Daoy (cell line): ENCODE results near the gene VPS52. TPM values are rescaled to one million over a fixed set of nuclear protein-coding genes. Genes with fewer than 3 reads are reported as not detected.
A peak's percentile ranks its signal among the peaks of the same experiment; 100 is the strongest.
"Not testable (repeated sequence)": the region's sequence is repeated elsewhere in the genome, so short reads cannot be mapped to it uniquely, and the experiment has no call there.

Experiments used
- DNase-seq: peaks from one replicate; pipeline ENCODE4 v3.0.0-alpha.2; 2015; ENCODE audit warnings: low read depth
- total RNA-seq: library from RNA; depleted of rRNA; stranded (reverse); fragments of >200 nt; shearing (Covaris generic); gene quantifications from 2 replicates; pipeline ENCODE4 v1.2.3, GENCODE V29; 2014

VPS52 gene
- total RNA-seq, 1 experiment from 2014 or later = 33.4 TPM

DNA sequence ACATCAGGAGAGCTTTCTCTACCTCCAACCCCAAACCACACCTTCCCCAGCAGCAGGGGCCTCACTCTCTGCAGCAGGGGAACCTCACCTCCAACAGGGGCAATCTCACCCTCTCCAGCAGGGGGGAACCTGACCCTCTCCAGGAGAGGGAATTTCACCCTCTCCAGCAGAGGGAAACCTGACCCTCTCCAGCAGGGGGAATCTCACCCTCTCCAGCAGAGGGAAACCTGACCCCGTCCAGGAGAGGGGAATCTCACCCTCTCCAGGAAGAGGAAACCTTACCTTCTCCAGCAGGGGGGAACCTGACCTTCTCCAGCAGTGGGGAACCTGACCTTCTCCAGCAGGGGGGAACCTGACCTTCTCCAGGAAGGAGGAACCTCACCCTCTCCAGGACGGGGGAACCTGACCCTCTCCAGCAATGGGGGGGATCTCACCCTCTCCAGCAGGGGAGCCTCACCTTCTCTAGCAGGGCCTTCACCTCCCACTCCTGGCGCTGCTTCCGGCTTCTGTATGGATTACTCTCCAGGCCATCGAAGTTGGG, 8.4 kb upstream of the VPS52 start:
- peak; percentile 76 for DNase-seq

DNA sequence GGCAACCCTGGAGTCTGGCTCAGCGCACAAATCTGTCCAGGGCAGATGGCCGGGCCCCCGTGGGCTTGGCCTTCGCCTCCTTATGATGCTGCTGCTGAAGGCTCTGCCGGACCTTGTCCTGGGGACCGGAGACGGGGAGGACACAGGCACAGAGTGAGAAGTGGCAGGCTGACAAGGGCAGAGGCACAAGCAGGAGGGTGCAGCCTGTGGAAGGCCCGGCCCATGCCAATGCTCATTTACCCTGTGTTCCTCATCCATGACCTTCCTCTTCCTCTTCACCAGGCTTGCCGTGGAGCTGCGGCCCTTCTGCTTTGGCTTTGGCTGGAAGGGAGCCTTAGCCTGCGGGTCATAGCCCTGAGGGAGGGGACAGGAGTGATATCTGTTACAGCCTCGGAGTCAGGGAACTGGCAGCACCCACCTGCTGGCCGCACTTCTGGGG, 7.6 kb upstream of the VPS52 start:
- DNase-seq = no peak

DNA sequence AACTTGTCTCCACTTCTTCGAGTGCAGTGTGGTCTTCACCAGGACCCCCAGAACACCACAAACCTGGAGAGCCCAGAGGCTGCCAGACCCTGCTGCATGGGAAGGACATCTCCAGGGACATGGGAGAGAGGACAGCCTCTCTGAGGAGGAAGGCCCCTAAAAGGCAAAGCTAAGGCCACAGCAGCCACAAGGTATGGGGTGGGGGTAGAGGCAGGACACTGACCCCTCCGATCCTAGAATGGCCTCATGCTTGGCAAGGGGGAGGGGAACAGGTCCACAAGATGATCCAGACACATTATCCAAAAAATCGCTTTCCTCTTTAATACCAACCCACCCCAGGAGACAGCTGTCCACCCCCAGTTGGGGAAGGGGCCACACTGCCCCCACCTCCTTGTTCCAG, 7.1 kb upstream of the VPS52 start:
- no peak for DNase-seq

DNA sequence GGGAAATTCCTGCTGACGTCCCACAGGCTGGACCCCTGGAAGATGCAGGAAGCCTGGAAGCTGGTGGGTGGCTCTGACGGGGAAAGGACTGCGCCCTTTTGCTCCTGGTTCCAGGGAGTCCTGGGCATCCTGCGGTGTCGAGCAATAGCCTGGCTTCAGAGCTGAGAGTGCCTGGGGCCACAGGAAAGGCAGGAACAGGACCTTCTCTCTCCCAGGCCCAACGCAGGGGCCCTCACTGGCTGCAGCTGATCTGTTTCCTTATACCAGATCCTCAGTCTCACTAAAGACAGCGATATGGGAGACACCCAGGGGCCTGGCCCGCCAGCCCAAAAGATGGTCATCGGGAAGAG, 6.7 kb upstream of the VPS52 start:
- no peak for DNase-seq

DNA sequence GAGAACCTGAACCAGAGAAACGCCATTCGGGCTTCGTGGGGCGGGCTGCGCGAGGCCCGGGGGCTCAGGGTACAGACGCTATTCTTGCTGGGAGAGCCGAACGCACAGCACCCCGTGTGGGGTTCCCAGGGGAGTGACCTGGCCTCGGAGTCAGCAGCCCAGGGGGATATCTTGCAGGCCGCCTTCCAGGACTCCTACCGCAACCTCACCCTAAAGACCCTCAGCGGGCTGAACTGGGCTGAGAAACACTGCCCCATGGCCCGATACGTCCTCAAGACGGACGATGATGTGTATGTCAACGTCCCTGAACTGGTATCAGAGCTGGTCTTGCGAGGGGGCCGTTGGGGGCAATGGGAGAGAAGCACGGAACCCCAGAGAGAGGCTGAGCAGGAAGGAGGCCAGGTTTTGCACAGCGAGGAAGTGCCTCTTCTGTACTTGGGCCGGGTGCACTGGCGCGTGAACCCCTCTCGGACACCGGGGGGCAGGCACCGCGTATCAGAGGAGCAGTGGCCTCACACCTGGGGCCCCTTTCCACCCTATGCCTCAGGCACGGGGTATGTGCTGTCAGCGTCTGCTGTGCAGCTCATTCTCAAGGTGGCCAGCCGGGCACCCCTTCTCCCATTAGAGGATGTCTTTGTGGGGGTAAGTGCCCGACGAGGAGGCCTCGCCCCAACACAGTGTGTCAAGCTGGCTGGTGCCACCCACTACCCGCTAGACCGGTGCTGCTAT, 6.2 kb upstream of the VPS52 start:
- DNase-seq = peak; percentile 50

DNA sequence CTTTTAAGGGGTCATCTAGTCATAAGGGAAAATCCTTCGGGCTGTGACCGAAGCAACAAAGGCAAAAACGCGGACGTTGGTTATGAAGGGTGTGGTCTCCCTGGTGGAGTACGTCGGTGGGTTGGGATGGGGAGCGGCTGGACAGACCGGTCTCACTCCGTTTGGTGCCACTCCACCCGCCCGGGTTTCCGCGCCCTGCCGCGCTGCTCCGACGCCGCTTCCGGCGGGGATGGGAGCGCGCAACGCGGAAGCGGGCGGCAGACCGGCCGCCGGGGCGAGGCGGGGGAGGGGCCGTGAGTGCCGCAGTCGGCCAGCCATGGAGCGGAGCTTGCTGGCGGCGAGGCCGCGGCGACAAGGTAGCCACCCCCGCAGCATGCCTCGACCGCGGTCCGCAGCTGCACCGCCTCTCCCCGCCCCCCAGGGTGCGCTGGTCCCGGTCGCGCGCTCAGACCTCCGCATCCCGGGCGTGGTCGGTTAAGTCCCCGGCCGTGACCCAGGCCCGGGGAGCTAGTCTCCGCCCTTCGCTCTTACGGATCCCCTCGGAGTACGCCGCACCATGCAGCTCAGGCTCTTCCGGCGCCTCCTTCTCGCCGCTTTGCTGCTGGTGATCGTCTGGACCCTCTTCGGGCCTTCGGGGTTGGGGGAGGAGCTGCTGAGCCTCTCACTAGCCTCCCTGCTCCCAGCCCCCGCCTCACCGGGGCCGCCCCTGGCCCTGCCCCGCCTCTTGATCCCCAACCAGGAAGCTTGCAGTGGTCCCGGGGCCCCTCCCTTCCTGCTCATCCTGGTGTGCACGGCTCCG, 5.4 kb upstream of the VPS52 start, which contains the start of gene B3GALT4:
B3GALT4 (plus strand) TSS at position 260 of the 799 bp plus-strand sequence; CDS start at position 557, 297 bp downstream.
- peak; percentile 93 for DNase-seq

DNA sequence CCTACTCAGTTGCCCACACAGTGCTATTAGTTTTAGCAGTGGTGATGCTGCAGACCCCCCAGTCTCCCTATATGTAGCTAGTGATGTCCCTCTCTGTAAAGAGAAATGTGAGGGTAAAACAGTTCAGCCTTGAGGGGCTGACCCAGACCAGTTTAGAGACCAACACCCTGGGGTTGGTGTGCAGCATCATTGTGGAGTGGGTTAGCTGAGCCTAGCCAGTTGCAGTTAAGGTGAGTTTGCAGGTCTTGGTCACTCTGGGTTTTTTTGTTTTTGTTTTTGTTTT, 4.8 kb upstream of the VPS52 start:
- no peak for DNase-seq

DNA sequence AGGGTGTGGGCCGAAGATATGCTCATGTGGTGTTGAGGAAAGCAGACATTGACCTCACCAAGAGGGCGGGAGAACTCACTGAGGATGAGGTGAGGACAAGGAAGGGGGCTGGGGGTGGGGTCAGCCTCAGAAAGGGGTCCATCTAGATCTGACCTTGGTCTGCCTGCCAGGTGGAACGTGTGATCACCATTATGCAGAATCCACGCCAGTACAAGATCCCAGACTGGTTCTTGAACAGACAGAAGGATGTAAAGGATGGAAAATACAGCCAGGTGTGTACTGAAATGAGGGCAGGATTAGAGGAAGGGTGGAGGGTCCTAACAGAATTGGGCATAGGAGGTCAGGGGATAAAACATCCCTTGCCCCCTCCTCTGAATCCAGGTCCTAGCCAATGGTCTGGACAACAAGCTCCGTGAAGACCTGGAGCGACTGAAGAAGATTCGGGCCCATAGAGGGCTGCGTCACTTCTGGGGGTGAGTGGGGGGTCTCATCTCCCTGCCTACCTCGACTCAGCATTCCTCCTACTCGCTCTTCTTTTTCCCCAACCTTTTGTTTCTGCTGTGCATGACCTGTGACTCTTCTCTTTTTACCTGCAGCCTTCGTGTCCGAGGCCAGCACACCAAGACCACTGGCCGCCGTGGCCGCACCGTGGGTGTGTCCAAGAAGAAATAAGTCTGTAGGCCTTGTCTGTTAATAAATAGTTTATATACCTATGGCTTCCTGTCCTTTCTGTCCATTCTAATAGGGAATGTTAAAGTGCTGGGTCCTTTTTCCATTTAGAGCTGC, 4.3 kb upstream of the VPS52 start:
- DNase-seq = not testable (repeated sequence)

DNA sequence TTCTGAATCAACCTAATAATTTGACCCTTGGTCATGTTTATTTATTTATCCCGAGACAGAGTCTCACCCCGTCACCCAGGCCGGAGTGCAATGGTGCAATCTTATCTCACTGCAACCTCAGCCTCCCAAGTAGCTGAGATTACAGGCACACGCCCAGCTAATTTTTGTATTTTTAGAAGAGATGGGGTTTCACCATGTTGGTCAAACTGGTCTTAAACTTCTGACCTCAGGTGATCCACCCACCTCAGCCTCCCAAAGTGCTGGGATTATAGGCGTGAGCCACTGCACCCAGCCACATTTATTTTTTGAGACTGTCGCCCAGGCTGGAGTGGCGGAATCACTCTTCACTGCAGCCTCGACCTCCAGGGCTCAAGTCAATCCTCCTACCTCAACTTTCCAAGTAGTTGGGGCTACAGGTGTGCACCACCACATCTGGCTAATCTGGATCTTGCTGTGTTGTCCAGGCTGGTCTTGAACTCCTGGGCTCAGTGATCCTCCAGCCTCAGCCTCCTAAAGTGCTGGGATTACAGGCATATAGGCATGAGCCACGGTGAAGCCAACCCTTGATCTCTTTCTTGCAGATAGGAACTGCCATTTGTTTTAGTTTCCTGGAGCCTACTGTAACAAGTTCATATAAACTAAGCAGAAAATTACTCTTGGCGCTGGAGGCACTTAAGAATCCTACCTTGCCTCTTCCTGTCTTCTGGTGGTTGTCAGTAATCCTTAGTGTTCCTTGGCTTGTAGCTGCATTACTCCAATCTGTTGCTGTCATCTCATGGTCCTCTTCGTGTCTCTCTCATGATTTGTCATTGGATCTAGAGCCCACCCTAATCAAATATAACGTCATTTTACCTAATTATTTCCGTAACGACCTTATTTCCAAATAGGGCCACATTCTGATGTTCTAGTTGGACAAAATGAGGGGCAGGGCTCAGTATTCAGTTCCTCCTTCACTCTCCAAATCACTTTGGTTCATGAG, 2.5 kb upstream of the VPS52 start:
- DNase-seq = no peak

DNA sequence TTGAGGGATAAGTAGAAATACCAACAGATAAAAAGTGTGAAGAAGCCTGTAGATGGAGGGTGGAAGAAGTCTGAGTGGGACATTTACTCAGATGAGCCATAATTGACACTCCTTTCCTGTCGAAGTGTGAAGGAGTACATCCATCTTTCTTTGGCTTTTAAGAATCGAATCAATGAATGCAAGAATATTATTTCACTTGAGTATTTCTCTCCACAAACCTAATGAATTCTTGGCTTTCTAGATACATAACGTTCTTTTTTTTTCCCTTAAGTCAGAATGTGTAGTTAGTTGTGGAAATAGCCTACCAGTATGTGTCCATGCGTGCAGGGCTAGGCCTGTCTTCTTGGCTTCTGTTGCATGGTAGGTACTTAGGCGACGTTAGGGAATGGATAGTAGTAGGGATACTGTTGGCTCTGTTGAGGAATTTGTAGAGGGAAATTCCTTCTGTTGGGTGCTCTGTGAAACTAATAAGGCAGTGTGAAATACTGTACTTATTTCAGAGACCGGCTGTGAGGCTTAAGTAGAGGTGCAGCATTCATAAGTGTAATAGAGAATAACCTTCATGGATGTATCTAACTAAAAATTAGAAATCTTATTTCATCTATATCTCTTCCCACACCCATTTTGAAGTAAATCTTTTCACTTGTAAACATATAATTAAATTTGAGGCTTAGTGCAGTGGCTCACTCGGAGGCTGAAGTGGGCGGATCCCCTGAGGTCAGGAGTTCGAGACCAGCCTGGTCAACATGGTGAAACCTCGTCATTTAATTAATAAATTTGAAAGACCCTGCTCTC, 1.6 kb upstream of the VPS52 start:
- DNase-seq = no peak

DNA sequence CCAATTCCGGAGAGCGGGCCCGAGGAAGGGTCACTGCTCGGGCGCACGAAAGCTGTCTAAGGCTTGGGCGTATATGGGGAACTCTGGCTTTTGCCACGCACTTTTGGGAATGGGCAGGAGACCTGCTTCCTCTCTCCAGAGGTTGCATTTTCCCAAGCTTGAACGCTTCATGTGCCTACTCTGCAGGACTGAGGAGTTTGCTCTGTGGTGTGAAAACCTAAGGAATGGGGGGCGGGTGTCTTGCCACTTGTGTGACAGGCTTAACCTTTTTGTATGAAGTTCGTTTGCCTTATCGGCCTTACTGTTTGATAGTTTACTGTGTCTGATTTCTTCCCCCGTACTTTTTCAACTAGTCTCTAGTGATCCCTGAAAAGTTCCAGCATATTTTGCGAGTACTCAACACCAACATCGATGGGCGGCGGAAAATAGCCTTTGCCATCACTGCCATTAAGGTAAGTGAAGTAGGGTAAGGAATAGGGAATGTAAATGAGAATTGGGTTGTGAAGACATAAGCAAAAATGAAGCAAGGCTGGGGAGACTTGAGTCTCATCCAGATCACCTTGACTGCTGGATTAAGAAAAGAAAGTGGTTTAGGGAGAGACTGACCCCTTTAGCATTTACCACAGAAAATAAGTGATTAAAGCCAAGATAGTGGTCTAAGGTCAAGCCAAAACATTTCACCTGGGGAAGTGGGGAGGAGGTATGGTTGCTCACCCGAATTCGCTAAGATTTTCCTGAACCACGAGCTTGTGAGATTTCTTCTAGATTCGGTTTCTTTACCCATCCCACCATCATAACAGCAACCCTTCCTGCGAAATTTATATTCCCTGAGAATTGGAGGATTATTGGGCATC, 826 bp upstream of the VPS52 start:
- DNase-seq = no peak

DNA sequence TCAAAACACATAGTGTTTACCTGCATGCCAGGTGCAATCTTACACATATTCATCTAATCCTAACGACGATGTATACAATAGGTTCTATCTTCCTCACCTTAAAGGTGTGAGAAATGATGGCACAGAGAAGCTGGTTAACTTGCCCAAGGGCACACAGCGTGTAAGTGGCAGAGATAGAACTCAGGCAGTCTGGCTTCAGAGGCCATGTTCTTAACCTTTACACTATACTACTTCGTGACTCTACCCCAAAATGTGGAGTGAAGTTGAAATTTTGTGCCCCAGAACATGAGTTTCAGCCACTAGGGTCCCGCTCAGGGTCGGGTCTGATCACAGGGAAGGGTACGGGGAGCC, 584 bp downstream of the VPS52 start:
- no peak for DNase-seq

DNA sequence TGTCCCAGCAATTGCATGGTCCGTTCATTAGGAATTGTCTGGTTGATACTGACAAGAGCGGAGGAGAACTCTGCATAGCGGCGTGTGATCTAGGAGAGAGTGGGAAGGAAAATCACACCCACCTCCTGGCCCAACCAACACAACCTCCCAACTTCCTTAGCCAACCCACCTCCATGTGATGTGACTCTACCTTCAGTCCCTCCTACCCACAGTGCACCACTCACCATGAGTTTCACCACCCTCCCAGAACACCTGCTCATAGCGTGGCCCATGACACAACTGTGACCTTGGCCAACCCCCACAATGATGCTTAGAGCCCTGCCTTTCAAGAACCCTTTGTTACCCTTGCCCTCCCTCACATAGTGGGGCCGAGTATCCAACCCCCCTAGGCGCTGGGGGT, 7.7 kb downstream of the VPS52 start:
- DNase-seq = no peak

DNA sequence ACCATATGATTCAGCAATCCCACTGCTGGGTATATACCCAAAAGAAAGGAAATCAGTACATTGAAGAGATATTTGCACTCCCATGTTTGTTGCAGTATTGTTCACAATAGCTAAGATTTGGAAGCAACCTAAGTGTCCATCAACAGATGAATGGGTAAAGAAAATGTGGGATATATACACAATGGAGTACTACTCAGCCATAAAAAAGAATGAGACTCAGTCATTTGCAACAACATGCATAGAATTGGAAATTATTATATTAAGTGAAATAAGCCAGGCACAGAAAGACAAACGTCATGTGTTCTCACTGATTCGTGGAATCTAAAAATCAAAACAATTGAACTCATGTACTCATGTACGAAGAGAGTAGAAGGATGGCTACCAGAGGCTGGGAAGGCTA, 9.2 kb downstream of the VPS52 start:
- DNase-seq = not testable (repeated sequence)

DNA sequence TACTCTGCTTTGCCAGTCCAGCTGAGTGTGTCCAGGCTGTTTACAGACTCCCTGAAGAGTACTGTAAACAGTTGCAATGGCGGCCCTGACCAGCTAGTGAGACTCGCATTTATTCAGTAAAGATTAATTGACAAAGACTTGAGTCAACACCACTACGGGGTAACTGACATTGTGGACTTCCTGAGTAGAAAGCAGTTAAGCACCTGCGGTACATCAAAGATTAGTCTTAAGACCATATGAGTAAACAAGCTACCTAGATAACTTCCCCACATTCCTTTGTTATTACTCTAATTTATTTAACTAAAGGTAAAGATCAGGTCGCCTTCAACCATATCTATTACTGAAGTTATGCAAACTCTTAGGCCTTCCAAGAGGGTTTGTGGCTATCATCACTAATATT, 12.6 kb downstream of the VPS52 start:
- no peak for DNase-seq

DNA sequence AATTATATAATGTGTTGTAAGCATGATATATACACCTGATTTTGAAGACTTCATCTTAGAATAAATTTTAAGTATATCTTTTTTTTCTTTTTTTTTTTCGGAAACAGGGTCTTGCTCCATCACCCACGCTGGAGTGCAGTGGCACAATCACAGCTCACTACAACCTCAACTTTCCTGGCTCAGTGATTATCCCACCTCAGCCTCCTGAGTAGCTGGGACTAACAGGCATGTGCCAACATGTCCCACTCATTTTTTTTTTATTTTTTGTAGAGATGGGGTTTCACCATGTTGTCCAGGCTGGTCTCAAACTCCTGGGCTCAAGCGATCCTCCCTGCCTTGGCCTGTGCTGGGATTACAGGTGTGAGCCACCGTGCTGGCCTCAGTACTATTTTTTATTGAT, 17.1 kb downstream of the VPS52 start:
- no peak for DNase-seq

DNA sequence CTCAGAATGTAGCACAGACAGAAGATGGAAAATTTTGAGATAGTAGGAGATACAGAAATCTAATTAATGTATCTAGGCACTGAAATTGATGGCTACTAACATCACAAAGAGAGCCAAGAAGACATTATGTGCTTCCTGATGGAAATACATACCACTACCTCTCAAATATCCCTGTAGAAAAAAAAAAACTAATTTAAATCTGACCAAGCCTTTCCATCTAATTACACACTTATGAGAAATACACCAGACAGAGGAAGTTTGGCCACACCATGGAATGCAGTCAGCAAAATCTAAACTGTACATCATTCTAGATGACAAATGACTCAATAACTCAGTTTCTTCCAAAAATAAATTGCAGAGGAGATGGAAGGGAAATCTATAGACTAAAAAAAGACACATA, 18.9 kb downstream of the VPS52 start:
- no peak for DNase-seq

DNA sequence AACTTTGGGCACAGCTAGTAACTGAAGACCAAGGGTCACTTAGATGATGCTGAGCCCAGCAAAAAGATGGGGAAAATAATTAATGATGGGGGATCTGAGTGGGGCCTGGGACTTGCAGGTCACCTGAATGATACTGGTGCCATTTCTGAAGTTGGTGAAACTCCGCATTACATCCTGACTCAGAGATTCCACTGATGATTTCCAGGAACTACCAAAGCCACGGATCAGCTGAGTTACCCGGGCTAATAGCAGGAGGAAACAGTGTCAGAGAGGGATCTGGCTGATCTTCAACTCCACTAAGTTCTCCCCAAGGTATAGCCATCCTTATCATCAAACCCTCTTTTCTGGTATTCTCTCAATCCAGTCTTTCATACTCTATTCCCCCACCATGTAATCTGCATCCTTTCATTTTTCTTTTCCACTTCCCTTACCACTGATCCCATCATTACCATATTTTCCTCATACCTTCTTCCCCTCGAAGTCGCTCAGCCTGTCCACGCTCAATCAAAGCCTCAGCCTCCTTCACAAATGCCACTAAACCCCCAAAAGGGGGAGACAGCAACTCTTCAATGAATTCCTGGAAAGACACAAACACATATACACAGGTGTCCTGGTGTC, 20.2 kb downstream of the VPS52 start:
- DNase-seq = no peak

DNA sequence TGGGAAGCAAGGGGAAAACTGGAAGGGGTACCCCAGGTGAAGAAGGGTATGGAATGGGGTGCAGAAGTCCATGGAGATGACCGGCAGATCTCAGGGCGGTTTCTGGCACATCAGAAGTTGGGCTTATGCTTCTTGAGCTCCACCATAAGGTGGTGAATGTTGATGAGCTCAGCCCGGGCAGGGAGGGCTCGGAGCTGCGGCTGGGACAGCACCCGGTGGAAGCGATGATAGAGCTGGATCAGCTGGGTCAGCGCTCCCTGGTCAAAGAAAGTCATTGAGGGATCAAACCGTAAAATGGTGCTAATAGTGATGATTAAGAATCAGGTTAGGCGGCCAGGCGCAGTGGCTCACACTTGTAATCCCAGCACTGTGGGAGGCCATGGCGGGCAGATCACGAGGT, 20.9 kb downstream of the VPS52 start:
- DNase-seq = no peak
